HEK293 (cell line): ENCODE measurements around the gene TMEM98.

ENCODE experiments used
- CTCF ChIA-PET: fragments of 350-600 bp; formaldehyde crosslinking; extraction: SDS; loops from one replicate; lab custom pipeline; 2021; ENCODE audit warnings: antibody characterized with exemption; lab: Yijun Ruan, JAX
- POLR2A ChIA-PET: fragments of 300-600 bp; formaldehyde crosslinking; extraction: SDS; loops from one replicate; lab custom pipeline; 2020; ENCODE audit warnings: antibody characterized with exemption, inconsistent platforms; lab: Yijun Ruan, JAX
- H3K27ac ChIP-seq: fragments of 200-500 bp; sonication (Bioruptor generic); 2 replicates; pipeline ENCODE4 v1.5.1; 2014; ENCODE audit warnings: low read depth, low read length, control low read depth, inconsistent platforms; ENCODE audit errors: extremely low read depth
- H3K36me3 ChIP-seq, 2 experiments: fragments of 200-500 bp in 1 of 2; sonication (Bioruptor generic) in 1 of 2; 1 replicate in 1 of 2; 2 replicates in 1 of 2; pipeline ENCODE4 v1.5.1; 2014 to 2017; ENCODE audit warnings: inconsistent platforms in 2 of 2, low read length in 2 of 2; ENCODE audit not compliant: control insufficient read depth in 2 of 2, insufficient read depth in 1 of 2
- H3K4me1 ChIP-seq: fragments of 200-500 bp; sonication (Bioruptor generic); 2 replicates; pipeline ENCODE4 v1.5.1; 2014; ENCODE audit warnings: mild to moderate bottlenecking, low read length, inconsistent platforms; ENCODE audit not compliant: control insufficient read depth, insufficient read depth
- H3K4me3 ChIP-seq: 2 replicates; pipeline ENCODE4 v1.5.1; 2011; ENCODE audit warnings: low read depth, mild to moderate bottlenecking, control low read depth, low read length, moderate library complexity
- H3K9me3 ChIP-seq: fragments of 200-500 bp; sonication (Bioruptor generic); 2 replicates; pipeline ENCODE4 v1.5.1; 2014; ENCODE audit warnings: low read depth, low read length, inconsistent platforms; ENCODE audit not compliant: control insufficient read depth, insufficient read depth
- BCL11B ChIP-seq: fragments of 450-650 bp; formaldehyde crosslinking; IDR thresholded peaks from 2 replicates; pipeline ENCODE4 v1.5.1; 2016; ENCODE audit warnings: low read depth, missing biosample characterization, missing genetic modification characterization
- GLI2 ChIP-seq: fragments of 450-650 bp; formaldehyde crosslinking; IDR thresholded peaks from 2 replicates; pipeline ENCODE4; 2017; ENCODE audit warnings: missing biosample characterization, missing genetic modification characterization, low read depth, borderline replicate concordance
- HOXC10 ChIP-seq: sonication (generic); formaldehyde crosslinking; IDR thresholded peaks from 2 replicates; pipeline ENCODE4 v1.8.1; 2023; ENCODE audit warnings: mild to moderate bottlenecking, missing genetic modification reagents
- IKZF3 ChIP-seq: fragments of 450-650 bp; IDR thresholded peaks from 2 replicates; pipeline ENCODE4 v1.5.0; 2018; ENCODE audit warnings: missing biosample characterization, mild to moderate bottlenecking, missing genetic modification characterization, moderate library complexity
- SALL2 ChIP-seq: fragments of 450-650 bp; formaldehyde crosslinking; IDR thresholded peaks from 2 replicates; pipeline ENCODE4 v1.5.0; 2017; ENCODE audit warnings: missing biosample characterization, mild to moderate bottlenecking, missing genetic modification characterization, borderline replicate concordance
- ZBTB1 ChIP-seq: fragments of 450-650 bp; formaldehyde crosslinking; IDR thresholded peaks from 2 replicates; pipeline ENCODE4 v1.5.1; 2016; ENCODE audit warnings: missing biosample characterization, missing genetic modification characterization
- ZBTB21 ChIP-seq: fragments of 450-650 bp; formaldehyde crosslinking; IDR thresholded peaks from 2 replicates; pipeline ENCODE4 v1.5.1; 2017; ENCODE audit warnings: missing biosample characterization, missing genetic modification characterization
- ZBTB26 ChIP-seq: fragments of 450-650 bp; formaldehyde crosslinking; optimal IDR thresholded peaks from 2 replicates; pipeline ENCODE3; 2016; ENCODE audit warnings: missing biosample characterization, mild to moderate bottlenecking, missing genetic modification characterization
- ZBTB6 ChIP-seq: fragments of 450-650 bp; formaldehyde crosslinking; IDR thresholded peaks from 2 replicates; pipeline ENCODE4 v1.5.1; 2017; ENCODE audit warnings: missing biosample characterization, missing genetic modification characterization
- ZNF114 ChIP-seq: fragments of 450-650 bp; formaldehyde crosslinking; IDR thresholded peaks from 2 replicates; pipeline ENCODE4 v1.5.0; 2017; ENCODE audit warnings: missing biosample characterization, missing genetic modification characterization
- ZNF335 ChIP-seq: fragments of 450-650 bp; formaldehyde crosslinking; conservative IDR thresholded peaks from 2 replicates; pipeline ENCODE4 v1.5.1; 2016; ENCODE audit warnings: missing biosample characterization, missing genetic modification characterization
- ZNF433 ChIP-seq: fragments of 450-650 bp; formaldehyde crosslinking; IDR thresholded peaks from 2 replicates; pipeline ENCODE4 v1.5.1; 2016; ENCODE audit warnings: missing biosample characterization, missing genetic modification characterization, low read depth
- ZNF449 ChIP-seq: fragments of 450-650 bp; formaldehyde crosslinking; IDR thresholded peaks from 2 replicates; pipeline ENCODE4 v1.5.1; 2017; ENCODE audit warnings: missing biosample characterization, mild to moderate bottlenecking, missing genetic modification characterization, moderate library complexity
- ZNF529 ChIP-seq: fragments of 450-650 bp; formaldehyde crosslinking; IDR thresholded peaks from 2 replicates; pipeline ENCODE4 v1.5.1; 2017; ENCODE audit warnings: missing genetic modification characterization, missing biosample characterization; ENCODE audit not compliant: insufficient replicate concordance
- ZNF548 ChIP-seq: fragments of 450-650 bp; formaldehyde crosslinking; IDR thresholded peaks from 2 replicates; pipeline ENCODE4 v1.5.1; 2016; ENCODE audit warnings: missing biosample characterization, missing genetic modification characterization
- ZNF558 ChIP-seq: fragments of 450-650 bp; formaldehyde crosslinking; IDR thresholded peaks from 2 replicates; pipeline ENCODE4 v1.5.1; 2016; ENCODE audit warnings: missing biosample characterization, missing genetic modification characterization
- ZNF596 ChIP-seq: fragments of 450-650 bp; IDR thresholded peaks from 2 replicates; pipeline ENCODE4 v1.5.0; 2018; ENCODE audit warnings: missing biosample characterization, mild to moderate bottlenecking, missing genetic modification characterization, moderate library complexity
- ZNF768 ChIP-seq: fragments of 450-650 bp; formaldehyde crosslinking; IDR thresholded peaks from 2 replicates; pipeline ENCODE4 v1.5.1; 2018; ENCODE audit warnings: missing biosample characterization, mild to moderate bottlenecking, missing genetic modification characterization
- ZSCAN16 ChIP-seq: fragments of 450-650 bp; formaldehyde crosslinking; IDR thresholded peaks from 2 replicates; pipeline ENCODE4 v1.5.1; 2016; ENCODE audit warnings: missing biosample characterization, missing genetic modification characterization
- TF ChIP-seq, protein P1 (sequence below): fragments of 450-650 bp; formaldehyde crosslinking; IDR thresholded peaks from 2 replicates; pipeline ENCODE4; 2016; ENCODE audit warnings: missing biosample characterization, missing genetic modification characterization
- TF ChIP-seq, protein P2 (sequence below): fragments of 450-650 bp; formaldehyde crosslinking; IDR thresholded peaks from 2 replicates; pipeline ENCODE4 v1.5.1; 2016; ENCODE audit warnings: missing biosample characterization, missing genetic modification characterization
- TF ChIP-seq, protein P3 (sequence below): fragments of 450-650 bp; formaldehyde crosslinking; IDR thresholded peaks from 2 replicates; pipeline ENCODE4 v1.5.1; 2017; ENCODE audit warnings: missing biosample characterization, missing genetic modification characterization
- TF ChIP-seq, protein P4 (sequence below): fragments of 450-650 bp; formaldehyde crosslinking; IDR thresholded peaks from 2 replicates; pipeline ENCODE4 v1.5.1; 2016; ENCODE audit warnings: missing biosample characterization, missing genetic modification characterization, borderline replicate concordance

The TMEM98 gene

GRCh38 chr17:32976131-32976530 lies 48.2 kb downstream of the TMEM98 start (continued):
- no peak for TF ChIP-seq ZBTB26 (tag by site-specific recombination)
- no peak for TF ChIP-seq ZSCAN16 (tag by site-specific recombination)
- TF ChIP-seq BCL11B (tag by site-specific recombination) = no peak
- no peak for TF ChIP-seq GLI2 (tag by site-specific recombination)
- TF ChIP-seq, all 188 proteins: peak for 0

DNA sequence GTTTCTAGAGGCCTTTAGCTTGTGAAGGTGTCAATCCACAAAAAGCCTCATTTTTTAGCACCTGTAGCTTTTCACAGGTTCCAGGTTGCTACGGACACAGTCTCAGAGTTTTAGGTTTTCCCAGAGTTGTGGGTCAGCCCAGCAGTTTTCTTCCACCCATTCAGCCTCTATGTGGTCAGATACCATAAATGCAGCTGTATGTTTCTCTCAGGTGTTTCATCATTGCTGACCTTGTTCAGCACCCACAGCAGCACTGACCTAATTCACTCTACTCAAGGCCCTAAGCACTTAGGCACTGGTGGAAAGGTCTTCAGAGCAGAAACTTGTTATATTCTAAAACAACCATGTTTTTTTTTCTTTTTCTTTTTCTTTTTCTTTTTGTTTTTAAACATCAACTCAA lies 48.7 kb downstream of the TMEM98 start:
- CTCF ChIA-PET = interaction anchor here (0.8 to 1.3 kb wide), 3 partner anchors 22 to 76 kb away, joined by 3 to 8 read pairs (median 4); no protein-coding TSS in a partner anchor

More for the DNA sequence above, 48.7 kb downstream of the TMEM98 start:
- H3K4me1 ChIP-seq = no peaks in the 10 kb centered on the region
- TF ChIP-seq ZNF768 (tag by site-specific recombination) (no peak), ZNF558 (tag by site-specific recombination) (no peak), ZNF335 (tag by site-specific recombination) (no peak), ZBTB21 (tag by site-specific recombination) (no peak), HOXC10 (no peak), ZNF548 (tag by site-specific recombination) (no peak), ZNF449 (tag by site-specific recombination) (no peak), ZBTB1 (tag by site-specific recombination) (no peak), ZNF529 (tag by site-specific recombination) (no peak), SALL2 (tag by site-specific recombination) (no peak), ZNF114 (tag by site-specific recombination) (no peak), ZBTB6 (tag by site-specific recombination) (no peak), ZNF596 (tag by site-specific recombination) (no peak), IKZF3 (no peak), ZNF433 (no peak)
- TF ChIP-seq, protein P1, sequence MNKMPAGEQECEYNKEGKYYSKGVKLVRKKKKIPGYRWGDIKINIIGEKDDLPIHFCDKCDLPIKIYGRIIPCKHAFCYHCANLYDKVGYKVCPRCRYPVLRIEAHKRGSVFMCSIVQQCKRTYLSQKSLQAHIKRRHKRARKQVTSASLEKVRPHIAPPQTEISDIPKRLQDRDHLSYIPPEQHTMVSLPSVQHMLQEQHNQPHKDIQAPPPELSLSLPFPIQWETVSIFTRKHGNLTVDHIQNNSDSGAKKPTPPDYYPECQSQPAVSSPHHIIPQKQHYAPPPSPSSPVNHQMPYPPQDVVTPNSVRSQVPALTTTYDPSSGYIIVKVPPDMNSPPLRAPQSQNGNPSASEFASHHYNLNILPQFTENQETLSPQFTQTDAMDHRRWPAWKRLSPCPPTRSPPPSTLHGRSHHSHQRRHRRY (tag by site-specific recombination) = no peak
- TF ChIP-seq, protein P2, sequence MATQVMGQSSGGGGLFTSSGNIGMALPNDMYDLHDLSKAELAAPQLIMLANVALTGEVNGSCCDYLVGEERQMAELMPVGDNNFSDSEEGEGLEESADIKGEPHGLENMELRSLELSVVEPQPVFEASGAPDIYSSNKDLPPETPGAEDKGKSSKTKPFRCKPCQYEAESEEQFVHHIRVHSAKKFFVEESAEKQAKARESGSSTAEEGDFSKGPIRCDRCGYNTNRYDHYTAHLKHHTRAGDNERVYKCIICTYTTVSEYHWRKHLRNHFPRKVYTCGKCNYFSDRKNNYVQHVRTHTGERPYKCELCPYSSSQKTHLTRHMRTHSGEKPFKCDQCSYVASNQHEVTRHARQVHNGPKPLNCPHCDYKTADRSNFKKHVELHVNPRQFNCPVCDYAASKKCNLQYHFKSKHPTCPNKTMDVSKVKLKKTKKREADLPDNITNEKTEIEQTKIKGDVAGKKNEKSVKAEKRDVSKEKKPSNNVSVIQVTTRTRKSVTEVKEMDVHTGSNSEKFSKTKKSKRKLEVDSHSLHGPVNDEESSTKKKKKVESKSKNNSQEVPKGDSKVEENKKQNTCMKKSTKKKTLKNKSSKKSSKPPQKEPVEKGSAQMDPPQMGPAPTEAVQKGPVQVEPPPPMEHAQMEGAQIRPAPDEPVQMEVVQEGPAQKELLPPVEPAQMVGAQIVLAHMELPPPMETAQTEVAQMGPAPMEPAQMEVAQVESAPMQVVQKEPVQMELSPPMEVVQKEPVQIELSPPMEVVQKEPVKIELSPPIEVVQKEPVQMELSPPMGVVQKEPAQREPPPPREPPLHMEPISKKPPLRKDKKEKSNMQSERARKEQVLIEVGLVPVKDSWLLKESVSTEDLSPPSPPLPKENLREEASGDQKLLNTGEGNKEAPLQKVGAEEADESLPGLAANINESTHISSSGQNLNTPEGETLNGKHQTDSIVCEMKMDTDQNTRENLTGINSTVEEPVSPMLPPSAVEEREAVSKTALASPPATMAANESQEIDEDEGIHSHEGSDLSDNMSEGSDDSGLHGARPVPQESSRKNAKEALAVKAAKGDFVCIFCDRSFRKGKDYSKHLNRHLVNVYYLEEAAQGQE (tag by site-specific recombination) = no peak
- TF ChIP-seq, protein P3, sequence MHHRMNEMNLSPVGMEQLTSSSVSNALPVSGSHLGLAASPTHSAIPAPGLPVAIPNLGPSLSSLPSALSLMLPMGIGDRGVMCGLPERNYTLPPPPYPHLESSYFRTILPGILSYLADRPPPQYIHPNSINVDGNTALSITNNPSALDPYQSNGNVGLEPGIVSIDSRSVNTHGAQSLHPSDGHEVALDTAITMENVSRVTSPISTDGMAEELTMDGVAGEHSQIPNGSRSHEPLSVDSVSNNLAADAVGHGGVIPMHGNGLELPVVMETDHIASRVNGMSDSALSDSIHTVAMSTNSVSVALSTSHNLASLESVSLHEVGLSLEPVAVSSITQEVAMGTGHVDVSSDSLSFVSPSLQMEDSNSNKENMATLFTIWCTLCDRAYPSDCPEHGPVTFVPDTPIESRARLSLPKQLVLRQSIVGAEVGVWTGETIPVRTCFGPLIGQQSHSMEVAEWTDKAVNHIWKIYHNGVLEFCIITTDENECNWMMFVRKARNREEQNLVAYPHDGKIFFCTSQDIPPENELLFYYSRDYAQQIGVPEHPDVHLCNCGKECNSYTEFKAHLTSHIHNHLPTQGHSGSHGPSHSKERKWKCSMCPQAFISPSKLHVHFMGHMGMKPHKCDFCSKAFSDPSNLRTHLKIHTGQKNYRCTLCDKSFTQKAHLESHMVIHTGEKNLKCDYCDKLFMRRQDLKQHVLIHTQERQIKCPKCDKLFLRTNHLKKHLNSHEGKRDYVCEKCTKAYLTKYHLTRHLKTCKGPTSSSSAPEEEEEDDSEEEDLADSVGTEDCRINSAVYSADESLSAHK (tag by site-specific recombination) = no peak
- TF ChIP-seq, protein P4, sequence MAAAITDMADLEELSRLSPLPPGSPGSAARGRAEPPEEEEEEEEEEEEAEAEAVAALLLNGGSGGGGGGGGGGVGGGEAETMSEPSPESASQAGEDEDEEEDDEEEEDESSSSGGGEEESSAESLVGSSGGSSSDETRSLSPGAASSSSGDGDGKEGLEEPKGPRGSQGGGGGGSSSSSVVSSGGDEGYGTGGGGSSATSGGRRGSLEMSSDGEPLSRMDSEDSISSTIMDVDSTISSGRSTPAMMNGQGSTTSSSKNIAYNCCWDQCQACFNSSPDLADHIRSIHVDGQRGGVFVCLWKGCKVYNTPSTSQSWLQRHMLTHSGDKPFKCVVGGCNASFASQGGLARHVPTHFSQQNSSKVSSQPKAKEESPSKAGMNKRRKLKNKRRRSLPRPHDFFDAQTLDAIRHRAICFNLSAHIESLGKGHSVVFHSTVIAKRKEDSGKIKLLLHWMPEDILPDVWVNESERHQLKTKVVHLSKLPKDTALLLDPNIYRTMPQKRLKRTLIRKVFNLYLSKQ (tag by site-specific recombination) = no peak
- no peaks in the 10 kb centered on the region for H3K36me3 ChIP-seq
- POLR2A ChIA-PET = no interaction called here
- H3K4me3 ChIP-seq = no peak overlapping the region
- H3K27ac ChIP-seq = no peak overlapping the region
- H3K9me3 ChIP-seq = no peaks in the 10 kb centered on the region
